ENCODE measurements around the gene KCNG4.

Gene KCNG4

GRCh38 chr16:84225571-84225970 is 14.2 kb downstream of the KCNG4 start:
- no peak for TF ChIP-seq CTCF (IDR thresholded peaks at IDR 0.05; ENCODE audit: unreplicated experiment in 3 of 3)
- Mint-ChIP-seq H3K9me3 (no peaks in the 10 kb centered on the region), H3K4me1 (peaks cover 35% of the 10 kb centered on the region), H3K27me3 (ENCODE audit: low read depth) (peaks cover 20% of the 10 kb centered on the region), H3K36me3 (ENCODE audit: low read depth) (no peaks in the 10 kb centered on the region), H3K4me3 (no peak overlapping the region), H3K27ac (no peak overlapping the region)

DNA sequence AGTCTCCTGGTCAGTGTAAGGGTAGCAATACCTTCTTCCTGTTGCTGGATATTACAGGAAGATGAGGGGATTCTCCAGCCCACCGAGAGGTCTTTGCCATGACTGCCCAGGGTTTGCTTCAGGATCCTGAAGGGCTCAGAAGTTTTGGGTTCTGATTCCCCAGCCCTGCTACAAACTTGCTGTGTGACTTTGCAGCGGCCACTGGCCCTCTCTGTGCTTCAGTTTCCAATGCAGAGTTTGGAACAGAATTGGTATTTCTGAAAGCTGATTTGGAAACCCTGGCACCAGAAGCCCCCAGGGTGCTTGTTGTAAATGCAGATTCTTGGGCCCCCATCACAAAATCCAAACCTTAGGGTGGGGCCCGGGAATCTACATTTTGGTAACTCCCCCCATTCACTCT is 14.7 kb downstream of the KCNG4 start:
- Mint-ChIP-seq H3K36me3 (ENCODE audit: low read depth) (no peaks in the 10 kb centered on the region), H3K4me1 (peaks cover 35% of the 10 kb centered on the region), H3K27ac (no peak overlapping the region), H3K9me3 (no peaks in the 10 kb centered on the region), H3K27me3 (ENCODE audit: low read depth) (peaks cover 22% of the 10 kb centered on the region), H3K4me3 (no peak overlapping the region)
- no peak for TF ChIP-seq CTCF (IDR thresholded peaks at IDR 0.05; ENCODE audit: unreplicated experiment in 3 of 3)

GRCh38 chr16:84224554-84224953 is 15.3 kb downstream of the KCNG4 start:
- no peak overlapping the region for H3K27ac Mint-ChIP-seq
- peaks cover 32% of the 10 kb centered on the region for H3K4me1 Mint-ChIP-seq
- H3K36me3 Mint-ChIP-seq (ENCODE audit: low read depth) = no peaks in the 10 kb centered on the region
- no peak for TF ChIP-seq CTCF (IDR thresholded peaks at IDR 0.05; ENCODE audit: unreplicated experiment in 3 of 3)
- H3K9me3 Mint-ChIP-seq = no peaks in the 10 kb centered on the region
- peaks cover 22% of the 10 kb centered on the region for H3K27me3 Mint-ChIP-seq (ENCODE audit: low read depth)
- H3K4me3 Mint-ChIP-seq = no peak overlapping the region

GRCh38 chr16:84223456-84223855 is 16.4 kb downstream of the KCNG4 start:
- Mint-ChIP-seq H3K4me3 (no peak overlapping the region), H3K27me3 (ENCODE audit: low read depth) (peaks cover 22% of the 10 kb centered on the region), H3K36me3 (ENCODE audit: low read depth) (no peaks in the 10 kb centered on the region), H3K4me1 (peaks cover 24% of the 10 kb centered on the region), H3K9me3 (no peaks in the 10 kb centered on the region), H3K27ac (no peak overlapping the region)
- no peak for TF ChIP-seq CTCF (IDR thresholded peaks at IDR 0.05; ENCODE audit: unreplicated experiment in 3 of 3)

- no peaks in the 10 kb centered on the region for H3K36me3 Mint-ChIP-seq (ENCODE audit: low read depth)
- peaks cover 6% of the 10 kb centered on the region for H3K4me1 Mint-ChIP-seq
- TF ChIP-seq CTCF (IDR thresholded peaks at IDR 0.05; ENCODE audit: unreplicated experiment in 3 of 3) = no peak
- no peak overlapping the region for H3K4me3 Mint-ChIP-seq
- peaks cover 22% of the 10 kb centered on the region for H3K27me3 Mint-ChIP-seq (ENCODE audit: low read depth)
- H3K27ac Mint-ChIP-seq = no peak overlapping the region
- H3K9me3 Mint-ChIP-seq = no peaks in the 10 kb centered on the region
These were observed 19.0 kb downstream of the KCNG4 start for GRCh38 chr16:84220851-84221250.

GRCh38 chr16:84218956-84219355 is 20.9 kb downstream of the KCNG4 start:
- no peaks in the 10 kb centered on the region for H3K9me3 Mint-ChIP-seq
- no peak overlapping the region for H3K27ac Mint-ChIP-seq
- H3K4me3 Mint-ChIP-seq = no peak overlapping the region
- no peaks in the 10 kb centered on the region for H3K36me3 Mint-ChIP-seq (ENCODE audit: low read depth)
- peaks cover 22% of the 10 kb centered on the region for H3K27me3 Mint-ChIP-seq (ENCODE audit: low read depth)
- TF ChIP-seq CTCF (IDR thresholded peaks at IDR 0.05; ENCODE audit: unreplicated experiment in 3 of 3) = no peak
- peaks cover 4% of the 10 kb centered on the region for H3K4me1 Mint-ChIP-seq

All from nephron (organoid).